ENCODE results near the gene SPATA20.

SPATA20 gene

GRCh38 chr17:50584116-50584515 lies 37.1 kb downstream of the SPATA20 start:
- DNase-seq = no peak
- H3K4me3 ChIP-seq (ENCODE audit: low read depth in 1 of 2, low read length in 2 of 2) = no peak overlapping the region
- no peaks in the 10 kb centered on the region for H3K79me2 ChIP-seq (ENCODE audit: insufficient read depth, low read length)
- ATAC-seq (ENCODE audit: insufficient read depth, low read depth) = no peak
- TF ChIP-seq CTCF (IDR thresholded peaks at IDR 0.05; ENCODE audit: borderline replicate concordance, extremely low read depth, low read length, poor library complexity, severe bottlenecking) (no peak), EZH2 (IDR thresholded peaks at IDR 0.05; ENCODE audit: borderline replicate concordance, low read depth, low read length, severe bottlenecking) (no peak)
- H3K4me1 ChIP-seq (ENCODE audit: insufficient read depth, low read length) = no peaks in the 10 kb centered on the region
- no peaks in the 10 kb centered on the region for H3K36me3 ChIP-seq (ENCODE audit: insufficient read depth, low read length)
- H3K27me3 ChIP-seq (ENCODE audit: insufficient read depth, low read length, poor library complexity) = peaks cover 53% of the 10 kb centered on the region
- no peak overlapping the region for H3K9ac ChIP-seq (ENCODE audit: low read depth, low read length)
- no peak overlapping the region for H3K4me2 ChIP-seq (ENCODE audit: insufficient read depth, low read length)
- H3K9me3 ChIP-seq (ENCODE audit: insufficient read depth, low read length, severe bottlenecking) = no peaks in the 10 kb centered on the region
- no peak overlapping the region for H2AFZ ChIP-seq (ENCODE audit: low read depth, low read length)
- H3K27ac ChIP-seq (ENCODE audit: low read length) = no peak overlapping the region
- no peaks in the 10 kb centered on the region; the same call in 1 of the 2 replicates for H4K20me1 ChIP-seq (ENCODE audit: insufficient read depth, low read length)

DNA sequence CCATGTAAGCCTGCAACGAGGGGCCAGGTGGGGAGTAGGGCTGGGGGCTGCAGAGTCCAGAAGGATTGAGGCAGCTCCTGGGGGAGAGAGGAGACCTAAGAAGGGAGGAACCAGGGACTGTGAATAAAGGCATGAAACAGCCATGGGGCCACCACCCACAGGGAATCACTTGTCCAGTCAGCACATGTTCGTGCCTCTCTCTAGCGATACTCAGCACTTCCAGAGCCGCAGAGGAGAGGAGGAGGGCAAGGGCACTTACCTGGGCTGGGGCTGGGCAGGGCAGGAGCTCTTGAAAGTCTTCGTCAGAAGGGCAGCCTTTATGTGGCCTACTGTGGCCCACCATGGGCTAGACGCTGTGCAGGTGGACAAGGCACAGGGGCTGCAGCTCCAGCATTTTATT lies 37.8 kb downstream of the SPATA20 start:
- Histone ChIP-seq H3K79me2 (ENCODE audit: insufficient read depth, low read length) (no peaks in the 10 kb centered on the region), H3K36me3 (ENCODE audit: insufficient read depth, low read length) (no peaks in the 10 kb centered on the region), H3K27me3 (ENCODE audit: insufficient read depth, low read length, poor library complexity) (peaks cover 49% of the 10 kb centered on the region), H3K4me2 (ENCODE audit: insufficient read depth, low read length) (no peak overlapping the region), H3K9ac (ENCODE audit: low read depth, low read length) (no peak overlapping the region), H2AFZ (ENCODE audit: low read depth, low read length) (no peak overlapping the region), H3K4me1 (ENCODE audit: insufficient read depth, low read length) (no peaks in the 10 kb centered on the region), H3K27ac (ENCODE audit: low read length) (no peak overlapping the region), H3K9me3 (ENCODE audit: insufficient read depth, low read length, severe bottlenecking) (no peaks in the 10 kb centered on the region), H3K4me3 (ENCODE audit: low read depth in 1 of 2, low read length in 2 of 2) (no peak overlapping the region), H4K20me1 (ENCODE audit: insufficient read depth, low read length) (no peaks in the 10 kb centered on the region)
- TF ChIP-seq EZH2 (IDR thresholded peaks at IDR 0.05; ENCODE audit: borderline replicate concordance, low read depth, low read length, severe bottlenecking) (no peak), CTCF (IDR thresholded peaks at IDR 0.05; ENCODE audit: borderline replicate concordance, extremely low read depth, low read length, poor library complexity, severe bottlenecking) (no peak)
- DNase-seq = no peak
- ATAC-seq (ENCODE audit: insufficient read depth, low read depth) = no peak

DNA sequence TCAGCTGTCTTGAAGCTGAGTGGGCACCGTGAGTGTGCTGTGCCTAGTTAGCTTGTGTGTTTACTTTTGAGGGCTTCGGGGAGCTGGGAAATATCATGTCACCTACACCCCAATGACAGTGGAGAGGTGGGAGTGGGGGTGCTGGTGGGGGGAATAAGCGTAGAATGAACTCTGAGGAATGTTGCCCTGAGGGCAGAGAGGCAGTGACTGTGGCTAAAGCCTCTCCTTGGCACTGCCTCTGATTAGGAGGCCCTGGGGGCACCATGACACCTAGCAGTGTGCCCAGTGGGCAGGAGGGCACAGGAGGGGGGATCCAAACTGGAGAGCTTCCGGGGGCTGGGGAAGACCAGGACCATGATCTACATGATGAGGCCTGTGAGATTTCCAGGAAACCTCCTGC lies 38.4 kb downstream of the SPATA20 start:
- Histone ChIP-seq H3K36me3 (ENCODE audit: insufficient read depth, low read length) (no peaks in the 10 kb centered on the region), H4K20me1 (ENCODE audit: insufficient read depth, low read length) (no peaks in the 10 kb centered on the region), H3K27me3 (ENCODE audit: insufficient read depth, low read length, poor library complexity) (peaks cover 44% of the 10 kb centered on the region), H3K9ac (ENCODE audit: low read depth, low read length) (no peak overlapping the region), H3K79me2 (ENCODE audit: insufficient read depth, low read length) (no peaks in the 10 kb centered on the region), H3K27ac (ENCODE audit: low read length) (no peak overlapping the region), H3K4me2 (ENCODE audit: insufficient read depth, low read length) (no peak overlapping the region), H2AFZ (ENCODE audit: low read depth, low read length) (no peak overlapping the region), H3K4me1 (ENCODE audit: insufficient read depth, low read length) (no peaks in the 10 kb centered on the region), H3K9me3 (ENCODE audit: insufficient read depth, low read length, severe bottlenecking) (no peaks in the 10 kb centered on the region), H3K4me3 (ENCODE audit: low read depth in 1 of 2, low read length in 2 of 2) (no peak overlapping the region)
- TF ChIP-seq CTCF (IDR thresholded peaks at IDR 0.05; ENCODE audit: borderline replicate concordance, extremely low read depth, low read length, poor library complexity, severe bottlenecking) (no peak), EZH2 (IDR thresholded peaks at IDR 0.05; ENCODE audit: borderline replicate concordance, low read depth, low read length, severe bottlenecking) (no peak)
- ATAC-seq (ENCODE audit: insufficient read depth, low read depth) (no peak), DNase-seq (no peak)

GRCh38 chr17:50585891-50586290 lies 38.9 kb downstream of the SPATA20 start:
- Histone ChIP-seq H3K27me3 (ENCODE audit: insufficient read depth, low read length, poor library complexity) (peaks cover 38% of the 10 kb centered on the region), H3K9ac (ENCODE audit: low read depth, low read length) (no peak overlapping the region), H3K27ac (ENCODE audit: low read length) (no peak overlapping the region), H3K36me3 (ENCODE audit: insufficient read depth, low read length) (no peaks in the 10 kb centered on the region), H3K4me2 (ENCODE audit: insufficient read depth, low read length) (no peak overlapping the region), H4K20me1 (ENCODE audit: insufficient read depth, low read length) (no peaks in the 10 kb centered on the region), H3K79me2 (ENCODE audit: insufficient read depth, low read length) (no peaks in the 10 kb centered on the region), H3K9me3 (ENCODE audit: insufficient read depth, low read length, severe bottlenecking) (no peaks in the 10 kb centered on the region), H2AFZ (ENCODE audit: low read depth, low read length) (no peak overlapping the region), H3K4me3 (ENCODE audit: low read depth in 1 of 2, low read length in 2 of 2) (no peak overlapping the region), H3K4me1 (ENCODE audit: insufficient read depth, low read length) (no peaks in the 10 kb centered on the region)
- DNase-seq = no peak
- no peak for ATAC-seq (ENCODE audit: insufficient read depth, low read depth)
- no peak for TF ChIP-seq EZH2 (IDR thresholded peaks at IDR 0.05; ENCODE audit: borderline replicate concordance, low read depth, low read length, severe bottlenecking)
- no peak for TF ChIP-seq CTCF (IDR thresholded peaks at IDR 0.05; ENCODE audit: borderline replicate concordance, extremely low read depth, low read length, poor library complexity, severe bottlenecking)
